Tibial artery (tissue), 4 donors: ENCODE data around the gene LIPG.

Source experiments
- DNase-seq, 2 donors: peaks; one replicate each; pipeline ENCODE4 v3.0.0-alpha.2; 2019
- H3K27ac ChIP-seq, 2 donors: fragments of 200-600 bp; sonication (generic) in 1 of 2; 1 replicate in 1 of 2; 2 replicates in 1 of 2; pipeline ENCODE4 v1.5.1; 2018 to 2019; ENCODE audit warnings: mild to moderate bottlenecking in 1 of 2
- H3K27me3 ChIP-seq, 2 donors: fragments of 200-600 bp; sonication (generic) in 1 of 2; one replicate each; pipeline versions ENCODE4 v1.5.1 to v1.6.0; 2016 to 2019
- H3K36me3 ChIP-seq, 3 donors: fragments of 200-600 bp; sonication (generic) in 2 of 3; one replicate each; pipeline ENCODE4 v1.5.1; 2016 to 2019; ENCODE audit warnings: mild to moderate bottlenecking in 2 of 3
- H3K4me1 ChIP-seq, 4 donors: fragments of 200-600 bp; sonication (generic) in 2 of 4; 1 replicate in 3 of 4; 2 replicates in 1 of 4; pipeline ENCODE4 v1.5.1; 2016 to 2019
- H3K4me3 ChIP-seq, 2 donors: fragments of 200-600 bp; sonication (generic) in 1 of 2; 1 replicate in 1 of 2; 2 replicates in 1 of 2; pipeline ENCODE4 v1.5.1; 2018 to 2019; ENCODE audit warnings: mild to moderate bottlenecking in 2 of 2
- H3K9me3 ChIP-seq, 3 donors: fragments of 200-600 bp; sonication (generic) in 1 of 3; one replicate each; pipeline ENCODE4 v1.5.1; 2016 to 2019
- CTCF ChIP-seq, 2 experiments: fragments of 200-600 bp in 1 of 2; fragments of 450-650 bp in 1 of 2; IDR thresholded peaks; one replicate each; pipeline ENCODE4 v1.5.1; 2017 to 2019; ENCODE audit warnings: antibody characterized with exemption in 2 of 2, mild to moderate bottlenecking in 1 of 2, moderate library complexity in 1 of 2
- intact Hi-C: fragments of 100-400 bp; cut with DNase I; formaldehyde crosslinking; loops from one replicate; pipeline ENCODE4 v1.15.0; 2023; ENCODE audit warnings: low total_unique reads

LIPG gene

GRCh38 chr18:49534846-49535601 lies 26.8 kb upstream of the LIPG start:
- H3K27ac ChIP-seq = no peak overlapping the region
- no peak for DNase-seq
- no peaks in the 10 kb centered on the region for H3K9me3 ChIP-seq
- TF ChIP-seq CTCF (IDR thresholded peaks at IDR 0.05) = no peak
- H3K4me3 ChIP-seq = no peak overlapping the region
- H3K27me3 ChIP-seq = no peaks in the 10 kb centered on the region
- intact Hi-C loops = no loop called here
- no peaks in the 10 kb centered on the region for H3K36me3 ChIP-seq
- no peaks in the 10 kb centered on the region for H3K4me1 ChIP-seq

- H3K27ac ChIP-seq = no peak overlapping the region
- no peaks in the 10 kb centered on the region for H3K4me1 ChIP-seq
- no peak for DNase-seq
- TF ChIP-seq CTCF (IDR thresholded peaks at IDR 0.05) = no peak
- H3K9me3 ChIP-seq = no peaks in the 10 kb centered on the region
- no peaks in the 10 kb centered on the region for H3K36me3 ChIP-seq
- no peaks in the 10 kb centered on the region for H3K27me3 ChIP-seq
- intact Hi-C loops = no loop called here
- no peak overlapping the region for H3K4me3 ChIP-seq
These were observed 24.5 kb upstream of the LIPG start for GRCh38 chr18:49537232-49537896.

- H3K4me1 ChIP-seq = no peaks in the 10 kb centered on the region
These were observed 17.5 kb upstream of the LIPG start for GRCh38 chr18:49544362-49544761.

GRCh38 chr18:49546278-49546677 lies 15.6 kb upstream of the LIPG start:
- no peaks in the 10 kb centered on the region for H3K36me3 ChIP-seq
- H3K4me1 ChIP-seq = no peaks in the 10 kb centered on the region
- intact Hi-C loops = no loop called here
- no peak overlapping the region for H3K4me3 ChIP-seq
- DNase-seq = no peak
- H3K27ac ChIP-seq = no peak overlapping the region
- H3K27me3 ChIP-seq = peaks cover 0 to 4% of the 10 kb centered on the region in 2 donors
- no peaks in the 10 kb centered on the region for H3K9me3 ChIP-seq
- no peak for TF ChIP-seq CTCF (IDR thresholded peaks at IDR 0.05)

More at GRCh38 chr18:49544362-49544761, 17.5 kb upstream of the LIPG start:
- Histone ChIP-seq H3K27me3 (peaks cover 0 to 4% of the 10 kb centered on the region in 2 donors), H3K27ac (no peak overlapping the region), H3K9me3 (no peaks in the 10 kb centered on the region), H3K36me3 (no peaks in the 10 kb centered on the region), H3K4me3 (no peak overlapping the region)
- no peak for DNase-seq
- intact Hi-C loops = no loop called here
- TF ChIP-seq CTCF (IDR thresholded peaks at IDR 0.05) = no peak

GRCh38 chr18:49546719-49547273 lies 15.1 kb upstream of the LIPG start:
- H3K4me3 ChIP-seq = no peak overlapping the region
- H3K4me1 ChIP-seq = no peaks in the 10 kb centered on the region
- intact Hi-C loops = no loop called here
- H3K36me3 ChIP-seq = no peaks in the 10 kb centered on the region
- H3K27ac ChIP-seq = no peak overlapping the region
- no peak for TF ChIP-seq CTCF (IDR thresholded peaks at IDR 0.05)
- DNase-seq = no peak
- peaks cover 0 to 4% of the 10 kb centered on the region in 2 donors for H3K27me3 ChIP-seq
- no peaks in the 10 kb centered on the region for H3K9me3 ChIP-seq
